SIG-M5 treated with dmso at 0.1 percent for 504 hours (cell line): ENCODE results near the gene GLYAT.

Experiments
- DNase-seq: peaks from one replicate; lab custom pipeline; 2025; ENCODE audit not compliant: unreplicated experiment; lab: John Stamatoyannopoulos, UW

Gene GLYAT, protein sequence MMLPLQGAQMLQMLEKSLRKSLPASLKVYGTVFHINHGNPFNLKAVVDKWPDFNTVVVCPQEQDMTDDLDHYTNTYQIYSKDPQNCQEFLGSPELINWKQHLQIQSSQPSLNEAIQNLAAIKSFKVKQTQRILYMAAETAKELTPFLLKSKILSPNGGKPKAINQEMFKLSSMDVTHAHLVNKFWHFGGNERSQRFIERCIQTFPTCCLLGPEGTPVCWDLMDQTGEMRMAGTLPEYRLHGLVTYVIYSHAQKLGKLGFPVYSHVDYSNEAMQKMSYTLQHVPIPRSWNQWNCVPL

GRCh38 chr11:58731819-58732218 lies at the start of gene GLYAT:
Gene GLYAT, minus strand, starts transcription at chr11:58731943. Its CDS starts 7,447 bp downstream, at chr11:58724496.
- DNase-seq, result no peak

GRCh38 chr11:58781345-58781744 lies 49.6 kb upstream of the GLYAT start:
- no peak for DNase-seq

DNA sequence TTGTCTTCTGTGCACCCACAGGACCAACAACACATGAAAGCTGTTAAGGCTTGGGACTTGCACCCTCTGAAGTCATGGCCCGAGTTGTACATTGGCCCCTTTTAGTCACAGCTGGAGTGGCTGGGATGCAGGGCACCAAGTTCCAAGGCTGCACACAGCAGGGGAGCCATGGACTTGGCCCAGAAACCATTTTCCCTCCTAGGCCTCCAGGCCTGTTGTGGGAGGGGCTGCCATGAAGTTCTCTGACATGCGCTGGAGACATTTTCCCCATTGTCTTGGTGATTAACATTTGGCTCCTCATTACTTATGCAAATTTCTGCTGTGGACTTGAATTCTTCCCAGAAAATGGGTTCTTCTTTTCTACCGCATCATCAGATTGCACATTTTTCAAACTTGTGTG lies 48.8 kb upstream of the GLYAT start:
- no peak for DNase-seq

DNA sequence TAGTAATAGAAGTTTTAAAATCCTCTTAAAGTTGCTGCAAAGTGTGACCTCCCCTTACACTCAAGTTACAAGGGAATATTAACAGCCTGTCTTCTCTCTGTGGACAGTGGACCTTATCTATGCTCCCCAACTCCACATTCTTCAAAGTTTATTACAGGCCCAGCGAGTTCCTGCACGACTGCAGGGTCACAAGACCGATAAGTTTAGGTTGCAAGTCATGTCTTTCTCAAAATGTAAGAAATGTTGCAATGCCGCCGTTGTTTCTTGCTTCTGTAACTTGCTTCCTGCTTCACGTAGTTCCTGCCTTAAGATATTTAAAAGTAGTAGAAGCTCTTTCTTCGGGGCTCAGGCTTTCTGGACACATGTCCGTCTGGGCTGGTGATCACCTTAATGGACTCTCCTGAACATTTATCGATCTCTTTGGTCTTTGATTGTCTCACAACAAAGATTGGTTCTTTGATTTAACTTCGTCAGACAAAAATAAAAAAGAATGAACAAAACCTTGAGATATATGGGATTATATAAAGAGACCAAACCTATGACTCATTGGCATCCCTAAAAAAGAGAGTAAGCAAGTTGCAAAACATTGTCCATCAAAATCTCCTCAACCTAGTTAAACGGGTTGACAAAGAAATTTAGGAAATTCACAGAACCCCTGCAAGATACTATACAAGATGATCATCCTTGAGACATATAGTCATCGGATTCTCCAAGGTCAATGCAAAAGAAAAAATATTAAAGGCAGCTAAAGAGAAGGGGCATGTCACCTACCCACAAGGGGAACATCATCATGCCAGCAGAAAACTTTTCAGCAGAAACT lies 45.4 kb upstream of the GLYAT start:
- peak; percentile 70 for DNase-seq

GRCh38 chr11:58775066-58775708 lies 43.4 kb upstream of the GLYAT start:
- no peak for DNase-seq

DNA sequence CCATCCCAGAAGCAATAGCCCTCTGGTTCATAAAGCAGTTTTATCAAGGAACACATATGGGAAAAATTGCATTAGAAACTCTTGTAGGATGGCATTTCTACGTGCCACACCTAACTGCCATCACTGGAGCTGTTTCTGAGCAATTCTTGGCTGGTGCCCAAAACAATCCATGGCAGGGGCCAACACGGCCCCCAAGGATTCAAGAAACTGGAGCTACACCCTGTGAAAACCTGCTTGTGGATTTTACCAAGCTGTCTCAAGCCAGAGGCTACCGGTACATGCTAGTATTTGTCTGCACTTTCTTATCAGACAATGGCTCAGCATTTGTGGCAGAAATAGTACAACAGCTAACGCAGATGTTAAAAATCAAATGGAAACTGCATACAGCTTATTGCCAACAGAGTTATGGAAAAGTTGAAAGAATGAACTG lies 42.4 kb upstream of the GLYAT start:
- no peak for DNase-seq

GRCh38 chr11:58773337-58773736 lies 41.6 kb upstream of the GLYAT start:
- no peak for DNase-seq

- DNase-seq, result no peak
Measured at GRCh38 chr11:58772329-58773285, 40.9 kb upstream of the GLYAT start.

GRCh38 chr11:58771458-58771855 lies 39.7 kb upstream of the GLYAT start:
- no peak for DNase-seq

DNA sequence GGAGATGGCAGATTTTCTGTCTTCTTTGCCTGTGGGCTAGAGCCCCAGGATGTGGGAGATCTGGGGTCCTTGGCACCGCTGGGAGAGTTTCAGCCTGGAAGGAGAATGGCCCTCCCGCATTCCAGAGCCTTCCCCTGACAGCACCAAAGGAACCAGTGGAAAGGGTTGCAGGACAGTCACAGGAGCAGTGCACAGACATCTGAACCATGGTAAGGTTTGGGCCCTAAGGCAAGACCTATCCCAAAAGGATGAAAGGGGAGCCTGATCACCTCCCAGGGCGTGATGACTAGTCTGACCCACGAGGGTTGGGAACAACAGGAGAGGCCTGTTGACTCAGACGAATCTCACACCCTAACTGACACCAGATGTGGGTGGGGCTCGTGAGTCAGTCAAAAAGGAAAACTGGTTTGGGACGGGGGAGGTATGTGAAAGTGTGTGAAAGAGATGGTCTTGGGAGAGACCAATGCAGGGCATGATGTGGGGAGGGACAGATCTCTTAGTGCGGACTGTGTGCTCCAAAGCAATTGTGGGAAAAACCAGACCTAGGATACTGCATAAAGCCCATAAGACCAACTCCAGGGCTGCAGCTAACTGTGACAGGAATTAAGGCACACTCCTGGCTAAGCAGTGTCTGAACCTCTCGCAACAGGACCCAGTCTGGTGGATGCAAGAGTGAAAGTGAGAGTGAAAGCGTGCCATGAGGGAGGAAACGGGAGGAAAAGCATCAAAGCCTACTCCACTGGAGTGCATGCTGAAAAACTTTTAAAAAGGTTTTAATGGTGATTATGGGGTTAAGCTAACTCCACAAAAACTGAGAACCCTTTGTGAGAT lies 39.1 kb upstream of the GLYAT start:
- DNase-seq, result no peak

GRCh38 chr11:58770166-58770565 lies 38.4 kb upstream of the GLYAT start:
- DNase-seq, result no peak

GRCh38 chr11:58769308-58769707 lies 37.6 kb upstream of the GLYAT start:
- no peak for DNase-seq

DNA sequence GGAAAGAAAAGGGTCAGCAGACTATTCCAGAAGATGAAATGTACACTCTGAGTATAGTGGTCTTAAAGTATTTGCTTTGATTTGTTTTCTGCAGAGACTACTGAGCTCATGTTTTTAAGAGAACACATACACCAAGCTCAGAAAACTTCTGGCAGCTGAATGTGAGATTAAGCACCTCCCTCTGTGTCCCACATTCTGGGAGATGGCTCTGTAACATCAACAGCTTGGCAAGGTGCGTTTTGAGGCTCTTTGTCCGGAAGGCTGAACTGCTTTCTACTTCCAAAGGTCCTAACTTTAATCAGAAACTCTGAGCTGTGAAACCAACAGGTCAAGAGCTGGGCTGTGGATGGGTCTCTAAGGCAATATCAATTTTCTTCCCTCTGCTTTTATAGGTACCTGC lies 36.4 kb upstream of the GLYAT start:
- no peak for DNase-seq

DNA sequence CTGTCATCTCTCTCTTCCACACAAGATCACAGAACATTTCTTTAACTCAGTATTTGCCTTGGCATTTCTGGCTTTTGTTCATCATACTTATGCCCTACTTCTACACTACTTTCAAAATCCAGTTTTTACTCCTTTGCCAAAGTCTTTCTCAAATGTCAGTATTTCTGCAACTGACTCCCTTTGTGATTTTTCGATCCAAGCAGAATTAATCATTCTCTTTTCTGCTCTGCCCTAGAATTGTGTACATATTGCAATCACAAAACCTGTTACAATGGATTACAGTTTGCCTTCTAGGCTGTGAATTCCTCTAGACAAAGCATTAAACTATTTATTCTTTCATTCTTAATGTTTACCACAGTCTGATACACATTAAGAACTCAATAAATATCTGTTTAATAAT lies 33.3 kb upstream of the GLYAT start:
- DNase-seq, result no peak

- DNase-seq, result no peak
Measured at GRCh38 chr11:58763120-58763490, 31.4 kb upstream of the GLYAT start.

DNA sequence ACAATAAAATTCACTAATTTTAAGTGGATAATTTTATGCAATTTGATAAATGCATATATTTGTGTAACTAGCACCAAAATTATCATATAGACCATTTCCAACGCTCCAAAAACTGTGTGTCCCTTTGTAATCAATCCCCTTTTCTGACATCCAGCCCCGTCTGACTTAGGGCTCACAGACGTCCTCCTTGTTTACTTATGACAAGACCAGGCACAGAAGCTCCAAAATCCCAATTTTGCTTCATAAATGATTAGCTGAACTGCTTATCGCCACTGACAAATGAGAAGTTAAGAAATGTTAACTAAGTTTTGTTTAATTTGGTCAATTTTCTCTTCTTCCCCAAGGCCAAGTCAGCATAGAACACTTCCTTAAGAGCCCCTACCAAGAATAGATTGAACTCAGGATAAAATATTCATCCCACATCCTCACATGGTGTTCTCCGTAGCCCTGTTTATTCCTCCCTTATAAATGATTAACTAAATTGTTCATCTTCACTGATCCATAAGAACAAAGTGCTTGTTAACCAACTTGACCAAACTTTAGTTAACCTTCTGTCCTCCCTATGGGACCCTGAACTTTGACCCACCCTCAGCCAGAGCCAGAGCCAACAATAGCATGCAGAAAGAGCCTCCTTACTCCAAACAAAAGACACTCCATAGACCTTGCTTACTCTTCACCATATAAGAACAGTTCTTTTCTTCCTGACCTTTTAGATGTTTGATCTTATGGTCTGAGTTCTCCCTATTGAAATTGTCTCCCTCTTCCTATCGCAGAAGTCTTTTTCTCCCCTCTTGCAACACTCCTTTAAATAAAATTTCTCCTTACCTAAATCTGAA lies 30.8 kb upstream of the GLYAT start:
- DNase-seq, result no peak

GRCh38 chr11:58757439-58757838 lies 25.7 kb upstream of the GLYAT start:
- DNase-seq, result no peak

DNA sequence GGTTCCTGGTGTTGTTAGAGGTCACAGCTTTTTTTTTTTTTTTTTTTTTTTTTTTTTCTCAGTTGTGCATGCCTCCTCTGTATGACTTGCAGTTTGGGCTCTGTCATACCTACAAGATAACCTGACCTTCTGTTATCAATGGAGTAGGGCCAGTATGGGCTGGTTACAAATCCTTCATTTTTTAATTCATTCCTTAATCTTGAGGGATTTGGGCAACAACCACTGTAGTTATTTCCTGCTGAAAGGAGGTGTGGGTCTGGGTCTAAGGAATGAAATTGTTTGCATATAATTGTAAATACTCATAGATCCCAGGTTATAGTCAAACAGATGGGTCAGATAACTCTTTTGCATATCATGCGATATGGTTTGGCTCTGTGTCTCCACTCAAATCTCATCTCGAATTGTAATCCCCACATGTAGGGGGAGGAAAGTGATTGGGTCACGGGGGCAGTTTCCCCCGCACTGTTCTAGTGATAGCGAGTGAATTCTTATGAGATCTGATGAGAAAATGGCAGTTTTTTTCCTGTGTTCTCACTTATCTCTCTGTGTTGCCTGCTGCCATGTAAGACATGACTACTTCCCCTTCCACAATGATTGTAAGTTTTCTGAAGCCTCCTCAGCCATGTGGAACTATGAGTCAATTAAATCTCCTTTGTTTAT lies 14.1 kb upstream of the GLYAT start:
- no peak for DNase-seq
